NCI-H460 (cell line): Measurements from ENCODE around the gene NCKAP5. TPM values are rescaled to one million over a fixed set of nuclear protein-coding genes. Genes with fewer than 3 reads are reported as not detected.

Experiments used
- DNase-seq: peaks from one replicate; pipeline ENCODE4 v3.0.0-alpha.2; 2016; ENCODE audit warnings: low read depth; ENCODE audit errors: extremely low read depth
- polyA plus RNA-seq: library from polyadenylated mRNA; depleted of rRNA; stranded (reverse); fragments of >200 nt; gene quantifications from 2 replicates; pipeline ENCODE4 v1.2.3, GENCODE V29; 2014; cell fraction: nucleus; rRNA removed
- total RNA-seq: library from RNA; depleted of rRNA; stranded (reverse); fragments of >200 nt; shearing (Covaris generic); gene quantifications from 2 replicates; pipeline ENCODE4 v1.2.3, GENCODE V29; 2014; rRNA removed

The NCKAP5 gene
- 10.0 and 10.5 TPM in 2 replicates for total RNA-seq
- polyA plus RNA-seq, result 4.2 and 7.7 TPM in 2 replicates

- peak; percentile 9 for DNase-seq
Observed at GRCh38 chr2:133568172-133568571, at the start of gene NCKAP5. Gene NCKAP5, minus strand, starts transcription at chr2:133568463. Its CDS starts 50,937 bp downstream, at chr2:133517526.

- DNase-seq, result no peak
Observed at GRCh38 chr2:133609664-133610063, 41.4 kb upstream of the NCKAP5 start.

GRCh38 chr2:133608291-133608690 is 40.0 kb upstream of the NCKAP5 start:
- no peak for DNase-seq

- no peak for DNase-seq
Observed at GRCh38 chr2:133607679-133608078, 39.4 kb upstream of the NCKAP5 start.

GRCh38 chr2:133606616-133607015 is 38.4 kb upstream of the NCKAP5 start:
- DNase-seq, result no peak

GRCh38 chr2:133605766-133606137 is 37.5 kb upstream of the NCKAP5 start:
- no peak for DNase-seq

- DNase-seq, result no peak
Observed at GRCh38 chr2:133605011-133605765, 36.9 kb upstream of the NCKAP5 start.

- DNase-seq, result no peak
Observed at GRCh38 chr2:133603109-133603508, 34.8 kb upstream of the NCKAP5 start.

- DNase-seq, result no peak
Observed at GRCh38 chr2:133602538-133602937, 34.3 kb upstream of the NCKAP5 start.

- DNase-seq, result no peak
Observed at GRCh38 chr2:133600266-133600928, 32.1 kb upstream of the NCKAP5 start.

- no peak for DNase-seq
Observed at GRCh38 chr2:133599811-133600210, 31.5 kb upstream of the NCKAP5 start.

GRCh38 chr2:133599211-133599803 is 31.0 kb upstream of the NCKAP5 start:
- DNase-seq, result no peak

GRCh38 chr2:133598769-133599168 is 30.5 kb upstream of the NCKAP5 start:
- no peak for DNase-seq

GRCh38 chr2:133596701-133597393 is 28.6 kb upstream of the NCKAP5 start:
- no peak for DNase-seq

GRCh38 chr2:133591164-133591563 is 22.9 kb upstream of the NCKAP5 start:
- DNase-seq, result no peak

- DNase-seq, result no peak
Observed at GRCh38 chr2:133589456-133589855, 21.2 kb upstream of the NCKAP5 start.

GRCh38 chr2:133588144-133588543 is 19.9 kb upstream of the NCKAP5 start:
- DNase-seq, result no peak

GRCh38 chr2:133586978-133587377 is 18.7 kb upstream of the NCKAP5 start:
- DNase-seq, result no peak

- DNase-seq, result no peak
Observed at GRCh38 chr2:133581010-133581760, 12.9 kb upstream of the NCKAP5 start.

- no peak for DNase-seq
Observed at GRCh38 chr2:133579274-133579673, 11.0 kb upstream of the NCKAP5 start.
